ENCODE data around the gene OBSCN.

OBSCN gene

DNA sequence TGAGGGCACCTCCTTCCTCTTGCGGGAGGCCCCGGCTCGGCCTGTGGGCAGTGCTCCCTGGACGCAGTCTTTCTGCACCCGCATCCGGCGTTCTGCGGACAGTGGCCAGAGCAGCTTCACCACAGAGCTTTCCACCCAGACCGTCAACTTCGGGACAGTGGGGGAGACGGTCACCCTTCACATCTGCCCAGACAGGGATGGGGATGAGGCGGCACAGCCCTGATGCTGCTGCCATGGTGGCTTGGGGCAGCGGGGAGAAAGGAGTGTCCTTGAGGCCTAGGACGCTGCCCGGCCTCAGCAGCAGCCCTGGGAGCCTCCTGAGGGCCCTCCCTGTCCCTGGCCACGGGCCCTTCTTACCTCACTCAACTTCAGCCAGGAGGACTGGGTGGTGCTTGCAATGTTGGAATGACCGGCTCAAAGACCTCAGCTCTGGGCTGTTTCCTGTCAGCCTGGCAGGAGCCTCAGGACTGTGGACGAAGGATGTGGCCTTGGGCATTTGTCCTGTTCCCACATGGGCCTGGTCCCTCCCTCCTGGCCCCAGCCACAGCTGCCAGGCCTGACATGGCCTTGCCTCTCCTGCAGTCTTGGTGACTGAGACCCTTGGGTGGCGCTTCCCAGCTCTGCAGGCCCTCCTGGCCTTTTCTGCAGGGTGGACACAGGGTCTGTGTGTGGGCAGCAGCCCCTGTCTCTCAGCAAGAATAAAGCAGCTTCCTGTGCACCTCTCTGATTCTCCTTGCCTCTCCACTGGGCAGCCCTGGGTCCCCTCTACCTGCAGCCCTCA, 152.9 kb downstream of the OBSCN start:
- DNase-seq: no peak

DNA sequence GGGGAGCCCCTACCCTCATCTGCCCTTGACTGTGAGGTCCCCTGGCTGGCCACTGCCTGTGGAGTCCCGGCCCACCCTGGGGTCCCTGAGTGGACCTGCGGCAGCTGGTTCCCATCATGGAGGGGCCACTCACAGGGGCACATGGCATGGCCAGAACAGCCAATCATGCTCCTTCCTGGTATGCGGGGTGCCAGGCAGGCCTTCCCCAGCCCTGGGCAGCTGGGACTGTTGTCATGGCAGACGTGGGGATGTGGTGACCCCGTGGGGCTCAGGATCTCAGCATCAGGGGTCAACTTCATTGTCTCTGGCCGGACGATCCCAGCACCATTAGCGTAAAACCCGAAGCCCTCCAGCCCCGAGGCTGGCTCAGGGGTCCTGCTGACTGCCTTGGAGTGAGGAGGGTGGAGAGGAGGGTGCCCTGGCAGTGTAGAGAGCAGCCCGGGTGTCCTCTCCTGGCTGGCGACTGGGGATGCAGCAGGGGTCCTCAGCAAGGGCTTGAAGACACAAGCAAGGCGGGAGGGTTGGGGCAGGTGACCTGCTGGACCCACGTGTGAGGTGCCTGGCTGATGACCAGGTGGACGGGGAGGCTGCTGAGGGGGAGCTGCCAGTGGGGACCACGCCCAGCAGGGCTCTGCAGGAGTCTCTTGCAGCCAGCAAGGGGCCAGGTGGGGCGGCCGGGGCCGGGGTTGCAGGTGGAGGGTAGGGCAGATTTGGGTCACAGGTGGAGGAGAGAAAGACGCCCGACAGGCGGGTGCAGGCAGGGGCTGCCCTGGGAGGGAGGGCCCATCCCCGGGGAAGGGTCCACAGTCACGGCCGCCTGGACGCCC, 153.7 kb downstream of the OBSCN start:
- no peak for DNase-seq

DNA sequence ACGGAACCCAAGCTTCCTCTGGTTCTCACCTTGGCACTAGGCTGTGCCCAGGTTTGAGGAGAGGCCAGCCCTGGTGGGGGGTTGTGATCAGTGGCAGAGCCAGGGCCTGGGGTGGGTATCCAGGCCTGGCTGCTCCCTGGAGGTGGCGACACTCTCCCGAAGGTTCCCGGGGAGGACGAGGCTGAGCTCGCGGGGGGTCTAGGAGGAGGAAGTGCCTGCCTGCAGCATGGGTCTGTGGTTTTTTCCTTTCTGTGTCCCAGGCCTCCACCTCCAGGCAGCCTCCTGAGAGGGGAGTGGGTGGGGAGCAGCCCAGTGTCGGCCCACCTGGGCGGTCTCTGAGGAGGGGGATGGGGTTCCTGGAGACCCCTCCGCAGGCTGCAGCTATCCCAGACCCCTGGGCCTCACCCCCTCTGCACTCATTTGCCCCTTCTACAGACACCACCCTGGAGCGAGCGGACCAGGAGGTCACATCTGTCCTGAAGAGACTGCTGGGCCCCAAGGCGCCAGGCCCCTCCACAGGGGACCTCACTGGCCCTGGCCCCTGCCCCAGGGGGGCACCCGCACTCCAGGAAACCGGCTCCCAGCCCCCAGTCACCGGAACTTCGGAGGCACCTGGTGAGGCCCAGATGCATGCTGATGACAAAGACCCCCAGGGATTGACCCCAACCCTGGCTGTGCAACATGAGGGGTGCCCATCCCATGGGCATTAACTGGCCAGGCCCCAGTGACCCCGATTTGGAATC, 154.5 kb downstream of the OBSCN start:
- DNase-seq: no peak

DNA sequence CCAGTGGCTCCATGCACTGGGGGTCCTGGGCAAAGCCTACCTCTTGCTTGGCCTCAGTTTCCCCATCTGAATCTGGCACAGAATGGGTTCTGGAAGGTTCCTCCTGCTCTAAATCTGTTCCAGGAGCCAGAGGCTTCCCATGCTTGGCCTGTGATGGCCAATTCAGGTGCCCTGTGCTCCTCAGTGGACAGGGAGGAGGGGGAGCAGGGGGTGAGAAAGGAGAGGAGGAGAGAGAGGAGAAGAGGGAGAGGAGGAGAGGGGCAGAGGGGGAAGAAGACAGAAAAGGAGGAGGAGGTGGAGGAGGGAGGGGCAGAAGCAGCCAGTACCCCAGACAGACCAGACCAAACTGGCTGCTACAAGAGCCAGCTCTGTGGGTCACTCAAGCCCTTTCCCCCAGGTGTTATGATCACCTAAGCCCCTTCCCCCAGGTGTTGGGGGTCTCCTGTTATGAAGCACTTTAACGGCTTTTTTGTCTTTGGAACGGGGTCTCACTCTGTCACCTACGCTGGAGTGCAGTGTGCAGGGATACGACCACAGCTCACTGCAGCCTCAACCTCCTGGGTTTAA, 155.1 kb downstream of the OBSCN start:
- DNase-seq: no peak

DNA sequence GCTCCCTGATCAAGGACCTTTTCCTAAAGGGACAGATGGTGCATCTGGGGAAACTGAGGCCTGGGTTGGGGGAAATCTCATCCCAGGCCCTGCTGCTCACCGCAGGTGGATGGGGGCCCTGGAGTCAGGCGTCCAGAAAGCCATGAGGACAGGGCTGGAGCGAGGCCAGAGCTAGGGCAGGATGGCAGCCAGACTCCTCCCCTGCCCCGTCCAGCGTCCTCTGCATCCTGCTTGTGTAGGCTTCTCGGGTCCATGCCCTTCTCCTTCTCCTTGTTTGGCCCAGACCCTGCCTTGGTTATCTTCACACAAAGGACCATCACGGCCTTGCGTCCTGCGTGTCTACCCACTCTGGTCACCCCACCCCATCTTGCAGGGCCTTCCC, 155.8 kb downstream of the OBSCN start:
- no peak for DNase-seq

DNA sequence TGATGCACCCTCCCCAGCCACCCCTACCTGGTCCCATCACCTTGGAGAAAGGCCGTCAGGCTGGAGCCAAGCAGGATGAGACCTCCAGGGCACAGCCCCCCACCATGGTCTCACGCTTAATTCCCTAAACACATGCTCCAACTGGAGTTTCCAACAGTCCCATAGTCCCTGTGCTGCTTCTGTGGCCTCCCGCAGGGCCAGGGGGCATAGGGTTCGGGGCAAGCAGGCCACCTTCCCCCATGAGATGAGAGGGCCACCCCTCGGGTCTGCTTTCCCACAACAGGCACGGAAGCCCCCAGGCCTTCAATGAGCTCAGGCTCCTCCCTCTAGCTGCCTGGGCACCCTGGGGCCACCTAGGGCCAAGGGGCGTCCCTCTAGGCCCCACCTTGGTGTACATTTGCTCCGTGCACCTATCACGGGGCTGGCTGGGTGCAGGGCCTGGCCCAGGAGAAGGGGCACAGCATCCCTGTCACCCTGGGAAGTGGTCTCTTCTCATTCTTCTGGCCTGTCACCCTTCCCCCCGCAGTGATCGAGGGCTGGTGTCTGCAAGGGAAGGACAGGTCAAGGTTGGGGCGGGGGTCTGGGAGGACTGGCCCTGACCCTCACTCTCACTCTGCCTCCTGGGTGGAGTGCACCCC, 156.3 kb downstream of the OBSCN start:
- DNase-seq: no peak

DNA sequence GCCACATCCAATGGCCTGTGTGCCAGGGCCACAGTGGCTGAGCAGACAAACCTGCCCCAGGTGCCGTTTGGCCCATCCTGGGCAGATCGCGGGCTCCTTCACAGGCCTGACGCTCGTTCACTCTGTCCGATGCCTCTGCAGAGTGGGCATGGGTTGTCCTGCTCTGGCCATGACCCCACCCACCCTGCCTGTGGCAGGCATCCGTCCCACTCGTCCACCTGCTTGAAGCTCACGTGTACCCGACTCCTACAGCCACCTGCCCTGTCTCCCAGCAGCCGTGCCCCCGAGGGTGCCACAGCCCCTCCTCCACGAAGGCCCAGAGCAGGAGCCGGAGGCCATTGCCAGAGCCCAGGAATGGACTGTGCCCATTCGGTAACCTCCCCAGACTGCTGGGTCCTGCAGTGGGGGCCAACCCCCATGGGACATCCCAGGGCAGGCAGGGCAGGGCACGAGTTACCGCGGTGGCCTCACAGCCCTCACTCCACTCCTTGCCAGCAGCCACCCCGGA, 156.9 kb downstream of the OBSCN start:
- DNase-seq: no peak

DNA sequence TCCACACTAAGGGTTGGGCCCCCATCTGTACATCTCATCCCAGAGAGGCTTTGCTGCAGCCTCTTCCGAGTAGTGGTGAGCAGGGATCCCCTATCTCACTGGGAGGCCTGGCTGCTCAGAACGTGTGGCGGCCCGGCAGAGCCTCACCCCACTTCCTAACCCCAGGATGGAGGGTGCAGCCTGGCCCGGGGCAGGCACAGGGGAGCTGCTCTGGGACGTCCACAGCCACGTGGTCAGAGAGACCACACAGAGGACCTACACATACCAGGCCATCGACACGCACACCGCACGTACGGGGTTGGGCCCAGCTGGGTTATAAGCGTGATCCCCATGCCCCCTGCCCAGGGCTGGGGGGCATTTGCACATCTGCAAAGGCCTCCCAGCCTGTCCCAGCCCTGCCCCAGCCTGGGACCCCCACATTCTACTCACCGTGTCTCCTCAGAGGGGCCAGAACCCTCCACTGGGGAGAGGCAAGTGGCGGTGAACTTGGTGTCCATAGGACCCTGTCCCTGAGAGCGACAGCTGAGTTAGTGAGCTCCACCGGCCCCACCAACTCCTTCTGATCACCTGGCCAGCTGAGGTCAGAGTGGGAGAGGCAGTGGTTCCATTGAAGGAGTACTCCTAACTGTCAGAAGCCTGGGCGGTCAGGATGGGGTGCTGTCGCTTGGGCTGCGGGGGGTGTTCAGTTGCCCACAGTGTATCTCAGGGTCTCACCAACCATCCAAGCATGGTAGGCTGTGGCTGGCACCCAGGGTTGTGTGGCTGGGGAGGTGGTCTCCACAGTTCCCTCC, 157.6 kb downstream of the OBSCN start:
- no peak for DNase-seq

DNA sequence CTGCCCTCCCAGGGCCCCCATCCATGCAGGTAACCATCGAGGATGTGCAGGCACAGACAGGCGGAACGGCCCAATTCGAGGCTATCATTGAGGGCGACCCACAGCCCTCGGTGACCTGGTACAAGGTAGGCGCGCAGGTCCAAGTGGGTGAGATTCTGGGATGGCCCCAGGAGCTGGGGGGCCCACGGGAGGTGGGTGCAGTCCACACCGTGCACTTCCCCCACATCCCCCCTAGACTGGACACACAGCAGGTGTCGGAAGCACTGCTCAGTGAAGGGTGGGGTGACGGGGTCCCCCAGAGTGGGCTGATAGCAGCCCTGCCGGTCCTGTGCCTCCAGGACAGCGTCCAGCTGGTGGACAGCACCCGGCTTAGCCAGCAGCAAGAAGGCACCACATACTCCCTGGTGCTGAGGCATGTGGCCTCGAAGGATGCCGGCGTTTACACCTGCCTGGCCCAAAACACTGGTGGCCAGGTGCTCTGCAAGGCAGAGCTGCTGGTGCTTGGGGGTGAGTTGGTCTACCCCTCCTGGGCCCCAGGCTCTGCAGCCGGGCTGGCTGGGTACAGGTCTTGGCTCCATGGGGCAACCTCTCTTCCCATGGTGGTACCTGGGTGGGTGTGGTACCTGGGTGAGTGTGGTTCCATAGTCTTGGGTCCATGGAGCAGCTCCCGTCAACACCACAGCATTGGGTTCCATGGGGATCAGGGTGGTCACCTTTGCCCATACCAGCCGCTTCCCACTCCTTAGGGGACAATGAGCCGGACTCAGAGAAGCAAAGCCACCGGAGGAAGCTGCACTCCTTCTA, 158.4 kb downstream of the OBSCN start:
- no peak for DNase-seq

DNA sequence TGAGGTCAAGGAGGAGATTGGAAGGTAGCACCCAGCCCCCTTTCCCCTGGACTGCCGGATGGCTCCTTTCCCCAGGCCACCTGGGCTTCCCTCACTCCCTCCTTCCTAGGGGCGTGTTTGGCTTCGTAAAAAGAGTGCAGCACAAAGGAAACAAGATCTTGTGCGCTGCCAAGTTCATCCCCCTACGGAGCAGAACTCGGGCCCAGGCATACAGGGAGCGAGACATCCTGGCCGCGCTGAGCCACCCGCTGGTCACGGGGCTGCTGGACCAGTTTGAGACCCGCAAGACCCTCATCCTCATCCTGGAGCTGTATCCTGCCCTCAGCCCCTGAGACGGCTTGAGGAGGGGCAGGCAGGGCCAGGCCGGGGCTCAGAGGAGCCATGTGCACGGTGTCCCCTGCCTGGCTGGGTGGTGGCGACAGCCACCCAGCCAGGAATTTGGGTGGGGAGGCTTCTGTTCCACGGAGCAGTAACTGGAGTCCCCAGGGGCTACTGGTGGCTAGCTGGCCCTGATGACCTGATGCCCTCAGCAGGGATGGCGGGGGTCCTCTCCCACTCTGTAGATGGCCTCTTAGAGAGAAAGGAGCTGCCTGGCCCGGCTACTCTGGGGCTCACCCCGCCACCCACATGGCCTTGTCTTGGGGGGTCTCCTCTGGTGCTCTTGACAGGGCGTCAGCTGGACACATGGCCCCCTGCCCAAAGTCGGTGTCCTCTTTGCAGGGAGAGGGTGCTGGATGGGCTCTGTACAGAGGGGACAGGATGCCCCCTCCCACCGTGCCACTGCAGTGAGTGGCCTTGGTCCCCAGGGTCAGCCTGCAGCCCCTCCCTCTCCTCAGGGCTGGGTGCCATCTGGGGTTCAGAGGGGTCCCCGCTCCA, 159.3 kb downstream of the OBSCN start:
- no peak for DNase-seq

DNA sequence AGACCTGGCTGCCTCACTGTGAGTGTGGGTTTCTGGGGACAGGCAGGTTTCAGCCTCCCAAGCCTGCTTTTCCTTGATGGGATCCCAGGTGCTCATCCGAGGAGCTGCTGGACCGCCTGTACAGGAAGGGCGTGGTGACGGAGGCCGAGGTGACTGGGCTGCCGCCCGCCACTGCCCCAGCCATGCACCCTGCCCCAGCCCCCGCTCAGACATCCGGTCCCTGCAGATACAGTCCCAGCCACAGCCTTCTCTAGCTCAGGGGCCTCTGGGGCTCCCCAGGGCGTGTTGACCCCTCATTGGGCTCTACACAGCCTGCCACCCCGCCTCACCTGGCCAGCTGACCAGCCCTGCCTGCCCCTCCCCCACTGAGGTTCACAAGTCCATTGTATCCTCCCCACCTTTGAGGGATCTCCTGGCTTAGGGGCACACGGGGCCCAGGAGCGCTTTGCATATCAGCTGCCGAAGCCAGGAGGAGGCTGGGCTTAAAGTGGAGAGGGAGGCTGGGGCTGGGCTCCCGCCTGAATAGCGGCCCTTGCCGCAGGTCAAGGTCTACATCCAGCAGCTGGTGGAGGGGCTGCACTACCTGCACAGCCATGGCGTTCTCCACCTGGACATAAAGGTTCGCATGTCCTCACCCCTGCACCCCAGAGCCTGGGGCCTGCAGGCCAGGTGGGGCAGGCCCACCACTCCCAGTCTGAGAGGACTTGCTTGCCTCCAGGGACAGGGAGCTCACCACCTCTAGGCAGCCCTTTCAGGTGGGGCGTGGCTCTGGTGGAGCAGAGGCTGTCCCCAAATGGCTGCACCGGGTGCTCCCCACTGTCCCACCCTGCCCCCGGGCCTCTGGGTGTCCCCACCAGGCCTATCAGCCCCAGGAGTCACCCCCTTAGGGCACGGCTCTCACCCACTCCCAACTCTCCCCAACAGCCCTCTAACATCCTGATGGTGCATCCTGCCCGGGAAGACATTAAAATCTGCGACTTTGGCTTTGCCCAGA, 160.3 kb downstream of the OBSCN start:
- no peak for DNase-seq

DNA sequence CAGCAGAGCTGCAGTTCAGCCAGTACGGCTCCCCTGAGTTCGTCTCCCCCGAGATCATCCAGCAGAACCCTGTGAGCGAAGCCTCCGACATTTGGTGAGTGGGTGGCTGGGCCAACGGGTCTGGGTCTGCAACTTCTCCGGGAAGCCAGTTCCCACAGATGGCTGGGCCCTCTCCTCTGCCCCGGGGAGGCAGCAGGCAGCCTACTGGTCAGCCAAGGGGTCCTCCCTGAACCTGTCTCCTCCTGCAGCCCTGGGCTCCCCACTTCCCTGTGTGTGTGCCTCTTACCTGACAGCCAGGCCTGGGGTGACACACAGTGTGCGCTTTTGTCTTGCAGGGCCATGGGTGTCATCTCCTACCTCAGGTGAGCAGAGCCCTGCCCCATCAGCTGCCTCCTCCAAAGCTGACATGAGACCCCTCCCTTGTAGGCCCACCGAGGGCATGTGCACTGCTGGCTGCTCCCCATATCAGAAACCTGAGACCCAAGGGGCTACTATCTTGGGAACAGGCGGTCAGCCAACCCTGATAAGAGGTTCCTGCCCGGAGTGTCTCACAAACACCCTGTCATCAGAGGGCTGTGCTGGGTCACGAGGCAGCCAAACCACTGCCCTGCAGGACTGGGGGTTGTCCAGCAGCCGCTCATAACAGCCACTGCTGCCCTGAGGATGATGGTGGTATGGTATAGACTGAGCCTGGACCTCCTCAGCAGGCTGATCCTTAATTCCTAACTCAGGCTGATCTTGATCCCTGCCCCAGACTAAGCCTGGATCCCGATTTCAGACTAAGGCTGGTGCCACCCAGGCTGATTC, 161.2 kb downstream of the OBSCN start:
- no peak for DNase-seq

DNA sequence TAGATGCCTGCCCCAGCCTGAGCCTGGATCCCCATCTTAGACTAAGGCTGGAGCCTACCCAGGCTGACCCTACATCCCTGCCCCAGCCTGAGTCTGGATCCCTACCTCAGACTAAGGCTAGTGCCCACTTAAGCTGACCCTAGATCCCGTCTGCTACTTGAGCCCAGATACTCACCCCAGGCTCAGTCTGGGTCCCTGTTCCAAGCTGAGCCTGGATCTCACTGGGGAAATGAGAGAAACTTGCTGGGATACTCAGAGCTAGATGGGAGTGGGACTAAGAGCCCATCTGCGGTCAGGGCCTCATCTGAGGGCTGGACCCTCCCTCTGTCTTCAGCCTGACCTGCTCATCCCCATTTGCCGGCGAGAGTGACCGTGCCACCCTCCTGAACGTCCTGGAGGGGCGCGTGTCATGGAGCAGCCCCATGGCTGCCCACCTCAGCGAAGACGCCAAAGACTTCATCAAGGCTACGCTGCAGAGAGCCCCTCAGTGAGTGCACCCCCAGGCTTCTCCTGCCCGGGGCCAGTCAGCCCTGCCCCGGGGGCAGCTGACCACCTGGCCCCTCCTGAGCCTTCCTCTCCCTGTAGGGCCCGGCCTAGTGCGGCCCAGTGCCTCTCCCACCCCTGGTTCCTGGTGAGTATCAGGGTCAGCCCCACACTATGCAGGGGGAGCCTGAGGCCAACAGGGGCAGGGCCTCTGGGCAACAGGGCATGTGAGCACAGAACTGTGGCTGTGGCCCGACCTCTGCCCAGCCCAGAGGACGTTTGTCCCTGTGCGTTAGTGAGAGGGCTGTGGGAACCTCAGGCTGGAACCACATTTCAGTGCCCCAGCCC, 162.0 kb downstream of the OBSCN start:
- DNase-seq: no peak

DNA sequence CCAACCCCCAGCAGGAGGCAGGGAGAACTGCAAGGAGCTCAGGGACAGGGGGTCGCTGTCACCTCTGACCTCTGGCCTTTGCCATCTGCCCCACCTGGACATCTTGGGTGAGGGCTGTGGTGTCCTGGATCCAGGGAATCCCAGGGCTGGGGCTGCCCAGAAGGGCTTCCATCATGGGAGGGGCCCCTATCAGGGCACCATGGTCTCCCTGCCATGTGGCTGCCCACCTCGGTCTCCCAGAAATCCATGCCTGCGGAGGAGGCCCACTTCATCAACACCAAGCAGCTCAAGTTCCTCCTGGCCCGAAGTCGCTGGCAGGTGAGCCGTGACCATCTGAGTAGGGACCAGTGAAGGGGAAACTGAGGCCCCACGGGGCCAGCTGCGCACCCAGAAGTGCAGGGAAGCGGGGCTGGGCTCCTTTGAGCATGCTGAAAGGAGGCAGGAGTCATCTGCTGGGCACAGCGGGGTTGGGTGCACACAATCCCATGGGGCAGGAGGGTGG, 162.6 kb downstream of the OBSCN start:
- DNase-seq: no peak

DNA sequence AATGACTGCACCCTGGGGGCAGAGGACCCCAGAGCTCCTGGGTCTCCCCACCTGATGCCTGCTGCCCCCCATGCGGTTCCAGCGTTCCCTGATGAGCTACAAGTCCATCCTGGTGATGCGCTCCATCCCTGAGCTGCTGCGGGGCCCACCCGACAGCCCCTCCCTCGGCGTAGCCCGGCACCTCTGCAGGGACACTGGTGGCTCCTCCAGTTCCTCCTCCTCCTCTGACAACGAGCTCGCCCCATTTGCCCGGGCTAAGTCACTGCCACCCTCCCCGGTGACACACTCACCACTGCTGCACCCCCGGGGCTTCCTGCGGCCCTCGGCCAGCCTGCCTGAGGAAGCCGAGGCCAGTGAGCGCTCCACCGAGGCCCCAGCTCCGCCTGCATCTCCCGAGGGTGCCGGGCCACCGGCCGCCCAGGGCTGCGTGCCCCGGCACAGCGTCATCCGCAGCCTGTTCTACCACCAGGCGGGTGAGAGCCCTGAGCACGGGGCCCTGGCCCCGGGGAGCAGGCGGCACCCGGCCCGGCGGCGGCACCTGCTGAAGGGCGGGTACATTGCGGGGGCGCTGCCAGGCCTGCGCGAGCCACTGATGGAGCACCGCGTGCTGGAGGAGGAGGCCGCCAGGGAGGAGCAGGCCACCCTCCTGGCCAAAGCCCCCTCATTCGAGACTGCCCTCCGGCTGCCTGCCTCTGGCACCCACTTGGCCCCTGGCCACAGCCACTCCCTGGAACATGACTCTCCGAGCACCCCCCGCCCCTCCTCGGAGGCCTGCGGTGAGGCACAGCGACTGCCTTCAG, 163.3 kb downstream of the OBSCN start:
- DNase-seq: peak in 1 of 2 experiments; percentile 62
